Right lobe of liver (tissue), 4 donors: ENCODE results near the gene ZC3H7A.

ENCODE experiments used
- CTCF ChIP-seq, 4 donors: fragments of 200-600 bp in 3 of 4; fragments of 450-650 bp in 1 of 4; IDR thresholded peaks; one replicate each; pipeline versions ENCODE4 v1.5.1 to v1.8.0; 2016 to 2022; ENCODE audit warnings: antibody characterized with exemption in 4 of 4, mild to moderate bottlenecking in 2 of 4
- POLR2A ChIP-seq: fragments of 450-650 bp; IDR thresholded peaks from one replicate; pipeline ENCODE4 v1.6.1; 2017; ENCODE audit warnings: antibody characterized with exemption, mild to moderate bottlenecking
- donor health status: DM: no; HTN: no; CAD: no.
- donor health status: DM: no; HTN: no; CAD: no.
- donor health status: DM: no; HTN: yes; CAD: no.

- TF ChIP-seq CTCF (IDR thresholded peaks at IDR 0.05), result no peak
- no peak for TF ChIP-seq POLR2A
These were observed 44.0 kb upstream of the ZC3H7A start for GRCh38 chr16:11841026-11841425.
